Measurements from ENCODE around the gene DPP10. TPM values are rescaled to one million over a fixed set of nuclear protein-coding genes. Genes with fewer than 3 reads are reported as not detected.
A peak's percentile ranks its signal among the peaks of the same experiment; 100 is the strongest.

Gene DPP10
- total RNA-seq, 2 experiments from 2014 or later = not detected

DNA sequence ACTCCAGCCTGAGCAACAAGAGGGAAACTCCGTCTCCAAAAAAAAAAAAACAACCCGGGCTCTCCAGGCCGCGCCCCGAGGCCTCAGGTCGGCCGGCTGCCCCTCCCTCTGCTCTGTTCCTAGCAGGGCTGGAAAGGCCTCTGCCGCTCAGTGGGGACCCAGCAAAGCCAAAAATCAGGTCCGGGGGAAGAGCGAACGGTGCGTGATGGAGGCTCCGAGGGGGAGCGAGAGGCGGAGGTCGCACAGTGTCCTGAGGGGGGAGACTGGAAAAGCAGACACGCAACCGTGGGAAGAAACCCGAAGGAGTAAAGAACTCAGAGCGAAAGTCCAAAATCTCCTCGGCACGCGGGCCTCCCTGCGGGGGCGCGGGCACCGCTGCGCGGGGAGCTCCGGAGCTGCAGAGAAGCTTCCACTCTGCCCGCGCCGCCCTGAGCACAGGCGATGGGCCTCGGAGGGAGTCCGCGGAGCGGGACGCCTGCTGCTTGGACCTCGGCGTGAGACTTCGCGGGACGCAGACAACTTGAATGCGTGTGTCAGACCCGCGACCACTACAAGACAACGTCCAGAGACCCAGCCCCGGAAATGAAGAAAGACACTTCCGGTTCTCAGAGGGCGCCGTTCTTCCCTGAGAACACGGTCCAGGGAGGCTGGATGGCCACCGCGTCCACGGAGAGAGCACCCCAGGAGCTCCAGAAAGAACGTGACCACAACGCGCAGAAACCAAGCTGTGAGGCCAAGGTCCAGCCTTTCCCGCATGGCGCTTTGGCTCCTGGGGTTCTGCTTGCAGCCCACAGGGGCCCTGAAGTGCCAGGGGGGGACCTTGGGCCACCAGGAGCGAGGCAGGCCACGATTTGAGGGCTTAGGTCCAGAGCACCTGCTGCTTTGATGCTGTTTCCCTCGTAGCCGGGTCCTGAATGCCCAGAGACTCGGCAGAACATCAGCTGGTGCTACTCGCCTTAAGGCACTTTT is 219.8 kb downstream of the DPP10 start:
- H3K9me3 Mint-ChIP-seq (ENCODE audit: low read depth) = no peaks in the 10 kb centered on the region
- peaks cover 11% of the 10 kb centered on the region for H3K27me3 Mint-ChIP-seq
- no peaks in the 10 kb centered on the region for H3K36me3 Mint-ChIP-seq
- CTCF ChIA-PET = no interaction called here
- no peak for ATAC-seq
- DNase-seq = no peak
- H3K4me1 Mint-ChIP-seq = peaks cover 2% of the 10 kb centered on the region
- H3K4me3 Mint-ChIP-seq = peak overlapping the region; percentile 24
- no peak overlapping the region for H3K27ac Mint-ChIP-seq

DNA sequence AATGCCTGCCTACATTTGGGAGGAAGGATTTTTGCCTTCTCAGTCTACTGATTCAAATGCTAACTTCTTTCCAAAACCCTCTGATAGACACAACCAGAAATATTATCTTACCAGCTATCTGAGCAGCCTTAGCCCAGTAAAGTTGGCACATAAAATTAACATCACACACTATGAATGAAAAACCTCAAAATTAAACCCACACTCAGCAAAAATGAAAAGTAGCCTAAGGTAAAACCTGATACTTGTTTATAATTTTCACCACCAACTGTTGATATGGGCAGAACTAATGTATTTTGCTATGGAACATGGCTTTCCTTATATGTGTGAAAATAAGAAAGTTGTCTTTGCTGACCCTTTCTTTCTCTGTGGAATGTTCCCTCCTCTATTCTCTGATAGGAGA is 226.0 kb downstream of the DPP10 start:
- DNase-seq (no peak), ATAC-seq (no peak)
- H3K27ac Mint-ChIP-seq = no peak overlapping the region
- no peaks in the 10 kb centered on the region for H3K27me3 Mint-ChIP-seq
- H3K36me3 Mint-ChIP-seq = no peaks in the 10 kb centered on the region
- H3K4me1 Mint-ChIP-seq = no peaks in the 10 kb centered on the region
- CTCF ChIA-PET = no interaction called here
- H3K9me3 Mint-ChIP-seq (ENCODE audit: low read depth) = no peaks in the 10 kb centered on the region
- H3K4me3 Mint-ChIP-seq = no peak overlapping the region

DNA sequence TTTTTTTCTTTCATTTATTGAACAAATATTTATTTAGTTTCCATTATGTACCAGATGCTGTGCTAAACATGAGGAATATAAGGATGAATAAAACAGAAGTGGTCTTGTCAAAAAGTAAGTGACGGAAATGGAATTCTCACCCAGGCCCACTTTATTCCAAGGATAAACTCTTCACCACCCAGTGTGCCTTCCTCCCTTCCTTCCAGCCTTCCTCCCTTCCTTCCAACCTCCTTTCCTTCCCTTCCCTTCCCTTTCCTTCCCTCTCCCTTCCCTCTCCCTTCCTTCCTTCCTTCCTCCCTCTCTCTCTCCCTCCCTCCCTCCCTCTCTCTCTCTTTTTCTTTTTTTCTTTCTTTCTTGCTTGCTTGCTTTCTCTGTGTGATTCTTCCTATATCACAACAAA is 240.8 kb downstream of the DPP10 start:
- Mint-ChIP-seq H3K4me1 (no peaks in the 10 kb centered on the region), H3K27ac (no peak overlapping the region), H3K27me3 (no peaks in the 10 kb centered on the region), H3K4me3 (no peak overlapping the region), H3K36me3 (no peaks in the 10 kb centered on the region), H3K9me3 (ENCODE audit: low read depth) (no peaks in the 10 kb centered on the region)
- no peak for DNase-seq
- CTCF ChIA-PET = no interaction called here
- no peak for ATAC-seq

DNA sequence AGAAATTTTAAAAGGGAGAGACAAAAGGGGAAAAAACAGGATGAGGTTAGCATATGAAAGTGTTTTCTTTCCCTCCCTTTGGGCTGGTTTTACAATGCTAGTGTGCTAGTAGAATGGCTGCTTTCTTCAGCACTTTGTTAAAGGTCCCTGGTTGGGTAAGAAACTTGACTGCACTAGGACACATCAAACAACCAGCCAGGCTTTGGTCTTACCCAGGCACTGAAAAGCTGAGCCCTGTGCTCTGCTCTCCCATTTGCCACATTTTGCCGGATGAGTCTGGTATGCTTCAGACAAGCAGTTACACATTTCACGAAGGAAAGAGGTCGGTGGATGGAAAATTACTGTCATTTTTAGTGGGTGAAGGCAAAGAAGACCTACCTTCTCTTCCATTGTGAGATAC is 242.0 kb downstream of the DPP10 start:
- no peaks in the 10 kb centered on the region for H3K4me1 Mint-ChIP-seq
- DNase-seq (no peak), ATAC-seq (no peak)
- H3K27me3 Mint-ChIP-seq = no peaks in the 10 kb centered on the region
- no peaks in the 10 kb centered on the region for H3K36me3 Mint-ChIP-seq
- no peak overlapping the region for H3K4me3 Mint-ChIP-seq
- no peak overlapping the region for H3K27ac Mint-ChIP-seq
- CTCF ChIA-PET = no interaction called here
- no peaks in the 10 kb centered on the region for H3K9me3 Mint-ChIP-seq (ENCODE audit: low read depth)

DNA sequence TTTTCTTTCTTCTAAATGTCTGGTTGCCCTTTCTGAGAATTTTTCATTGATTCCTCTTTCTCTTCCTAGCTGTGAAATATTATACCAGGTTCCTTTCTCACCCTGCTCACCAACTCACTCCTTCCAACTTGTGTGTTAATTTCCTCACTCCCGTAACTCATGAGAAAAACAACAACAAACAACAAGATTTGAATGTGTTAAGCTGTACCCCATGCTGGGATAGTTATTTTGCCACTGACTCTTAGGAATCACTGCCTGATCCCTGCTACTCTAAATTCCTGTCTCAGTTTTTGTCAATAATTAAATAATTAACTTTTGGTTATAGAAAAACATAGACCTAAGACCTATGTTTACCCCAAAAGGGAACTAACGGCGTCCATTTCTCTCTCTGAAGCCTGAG is 242.7 kb downstream of the DPP10 start:
- no peak overlapping the region for H3K27ac Mint-ChIP-seq
- no peaks in the 10 kb centered on the region for H3K27me3 Mint-ChIP-seq
- H3K9me3 Mint-ChIP-seq (ENCODE audit: low read depth) = no peaks in the 10 kb centered on the region
- H3K36me3 Mint-ChIP-seq = no peaks in the 10 kb centered on the region
- no peak for DNase-seq
- H3K4me3 Mint-ChIP-seq = no peak overlapping the region
- H3K4me1 Mint-ChIP-seq = no peaks in the 10 kb centered on the region
- ATAC-seq = no peak
- CTCF ChIA-PET = no interaction called here

DNA sequence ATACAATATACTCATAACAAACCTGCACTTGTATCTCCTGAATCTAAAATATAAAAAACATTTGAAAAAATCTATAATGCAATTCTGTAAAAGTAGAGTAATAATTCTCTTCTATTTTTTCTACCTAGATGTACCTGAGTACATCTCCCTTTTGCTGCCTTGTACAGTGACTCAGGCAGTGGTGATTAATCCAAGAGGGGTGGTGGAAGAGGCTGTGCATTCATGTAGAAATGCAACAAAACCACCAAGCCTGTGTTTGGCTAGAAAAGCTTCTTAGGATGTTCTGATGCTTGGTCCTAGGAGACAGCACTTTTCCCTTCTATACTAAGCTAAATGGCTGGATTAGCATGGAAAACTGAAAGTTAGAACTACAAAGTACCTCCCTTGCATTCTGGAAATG is 245.8 kb downstream of the DPP10 start:
- no peak for ATAC-seq

DNA sequence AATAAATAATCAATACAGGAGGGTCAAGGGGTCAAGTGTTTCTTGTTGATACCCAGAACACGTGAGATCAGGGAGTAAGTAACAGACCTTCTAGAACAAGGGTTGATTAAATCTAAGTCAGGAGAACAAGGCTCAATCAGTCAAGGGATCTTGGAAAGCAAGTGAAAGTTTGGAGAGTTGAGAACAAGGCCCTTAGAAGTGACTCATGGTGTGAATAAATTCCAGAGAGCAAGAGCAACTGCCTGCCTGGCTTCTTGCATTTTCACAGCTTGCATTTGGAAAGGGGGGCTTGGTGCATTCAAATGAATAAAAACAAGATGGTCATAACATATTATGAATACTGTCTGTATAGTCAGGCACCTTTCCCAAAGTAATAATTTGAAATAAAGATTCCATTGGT is 256.1 kb downstream of the DPP10 start:
- Mint-ChIP-seq H3K36me3 (no peaks in the 10 kb centered on the region), H3K4me3 (no peak overlapping the region), H3K27ac (no peak overlapping the region), H3K9me3 (ENCODE audit: low read depth) (no peaks in the 10 kb centered on the region), H3K4me1 (no peaks in the 10 kb centered on the region), H3K27me3 (no peaks in the 10 kb centered on the region)
- CTCF ChIA-PET = no interaction called here
- no peak for ATAC-seq
- no peak for DNase-seq

More for the DNA sequence above, 245.8 kb downstream of the DPP10 start:
- Mint-ChIP-seq H3K4me1 (no peaks in the 10 kb centered on the region), H3K4me3 (no peak overlapping the region), H3K27me3 (no peaks in the 10 kb centered on the region), H3K9me3 (ENCODE audit: low read depth) (no peaks in the 10 kb centered on the region), H3K27ac (no peak overlapping the region), H3K36me3 (no peaks in the 10 kb centered on the region)
- DNase-seq = no peak
- CTCF ChIA-PET = no interaction called here

DNA sequence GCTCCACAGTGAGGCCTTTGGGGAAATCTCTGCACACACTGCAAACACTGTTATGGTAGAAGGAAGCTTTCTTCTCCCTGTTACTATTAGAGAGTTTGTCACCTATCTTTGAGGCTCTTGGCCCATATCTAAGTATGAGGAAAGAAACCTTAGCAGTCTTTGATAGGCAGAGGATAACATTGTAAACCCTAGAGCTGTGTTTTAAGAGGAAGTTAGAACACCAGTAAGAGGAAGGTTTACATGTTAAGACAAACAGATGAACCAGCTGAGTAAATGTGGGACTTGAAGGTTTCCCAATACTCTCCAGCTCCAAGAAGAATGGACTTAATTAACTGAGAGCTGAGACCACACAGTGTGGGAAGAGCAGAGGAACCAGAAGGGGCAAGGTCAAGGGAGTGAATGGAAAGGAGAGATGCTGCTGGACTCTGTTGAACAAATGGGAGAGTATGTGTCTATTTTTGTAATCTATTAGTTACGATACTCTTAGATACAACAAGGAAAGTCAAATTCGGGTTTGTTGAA is 257.0 kb downstream of the DPP10 start:
- H3K27me3 Mint-ChIP-seq = no peaks in the 10 kb centered on the region
- H3K36me3 Mint-ChIP-seq = no peaks in the 10 kb centered on the region
- ATAC-seq = no peak
- H3K9me3 Mint-ChIP-seq (ENCODE audit: low read depth) = no peaks in the 10 kb centered on the region
- H3K27ac Mint-ChIP-seq = no peak overlapping the region
- no peak for DNase-seq
- no peak overlapping the region for H3K4me3 Mint-ChIP-seq
- no peaks in the 10 kb centered on the region for H3K4me1 Mint-ChIP-seq
- CTCF ChIA-PET = no interaction called here

DNA sequence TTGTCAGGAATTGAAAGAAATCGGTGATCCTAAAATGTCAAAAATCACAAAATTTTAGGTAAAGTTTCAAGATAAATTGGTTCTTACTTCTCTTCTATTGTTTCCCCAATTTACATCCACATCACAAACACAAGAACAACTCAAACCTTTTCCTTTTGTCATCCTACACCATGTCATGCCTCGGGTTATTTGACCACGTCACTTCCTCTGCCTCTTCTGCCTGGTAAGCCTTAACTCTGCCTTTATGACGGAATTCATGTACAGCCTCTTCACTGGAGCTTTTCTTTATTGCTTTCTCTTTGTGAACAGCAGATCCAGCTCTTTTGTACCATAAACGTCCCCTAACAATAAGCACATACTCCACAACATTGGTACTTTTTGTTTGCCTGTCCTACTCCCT is 258.0 kb downstream of the DPP10 start:
- Mint-ChIP-seq H3K27me3 (no peaks in the 10 kb centered on the region), H3K4me1 (no peaks in the 10 kb centered on the region), H3K36me3 (no peaks in the 10 kb centered on the region), H3K9me3 (ENCODE audit: low read depth) (no peaks in the 10 kb centered on the region), H3K4me3 (no peak overlapping the region), H3K27ac (no peak overlapping the region)
- ATAC-seq = no peak
- CTCF ChIA-PET = no interaction called here
- no peak for DNase-seq

DNA sequence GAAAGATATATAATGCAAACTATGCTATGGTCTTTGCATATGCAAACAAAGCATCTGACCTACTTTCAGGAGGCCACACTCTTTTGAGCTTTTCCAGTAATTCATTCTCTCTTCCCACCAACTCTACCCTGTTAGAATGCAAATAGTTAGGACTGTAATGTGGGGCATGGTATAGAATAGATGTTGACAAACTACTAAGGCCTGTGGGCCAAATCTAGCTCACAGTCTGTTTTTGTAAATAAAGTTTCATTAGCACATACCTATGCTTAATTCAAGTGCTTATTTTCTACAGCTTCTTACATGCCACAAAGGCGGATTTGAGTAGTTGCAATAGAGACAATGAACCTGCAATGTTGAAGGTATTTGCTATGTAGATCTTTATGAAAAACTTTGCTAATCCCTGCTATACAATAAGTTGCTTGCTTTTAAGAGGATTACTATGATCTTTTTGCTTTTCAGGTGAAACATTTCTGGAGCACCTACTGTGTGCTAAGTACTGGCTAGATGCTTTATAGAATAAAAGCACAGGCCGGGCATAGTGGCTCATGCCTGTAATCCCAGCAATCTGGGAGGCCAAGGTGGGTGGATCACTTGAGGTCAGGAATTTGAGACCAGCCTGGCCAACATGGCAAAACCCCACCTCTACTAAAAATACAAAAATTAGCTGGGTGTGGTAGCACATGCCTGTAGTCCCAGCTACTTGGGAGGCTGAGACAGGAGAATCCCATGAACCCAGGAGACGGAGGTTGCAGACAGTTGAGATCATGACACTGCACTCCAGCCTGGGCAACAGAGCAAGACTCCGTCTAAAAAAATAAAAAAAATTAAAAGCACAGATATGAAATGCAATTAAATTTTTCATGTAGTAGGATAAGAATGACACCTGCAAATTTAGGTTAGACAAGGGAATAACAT is 267.8 kb downstream of the DPP10 start:
- no peak for DNase-seq
- no peak overlapping the region for H3K27ac Mint-ChIP-seq
- CTCF ChIA-PET = no interaction called here
- no peaks in the 10 kb centered on the region for H3K4me1 Mint-ChIP-seq
- no peaks in the 10 kb centered on the region for H3K27me3 Mint-ChIP-seq
- H3K9me3 Mint-ChIP-seq (ENCODE audit: low read depth) = no peaks in the 10 kb centered on the region
- no peak for ATAC-seq
- H3K4me3 Mint-ChIP-seq = no peak overlapping the region
- H3K36me3 Mint-ChIP-seq = no peaks in the 10 kb centered on the region

DNA sequence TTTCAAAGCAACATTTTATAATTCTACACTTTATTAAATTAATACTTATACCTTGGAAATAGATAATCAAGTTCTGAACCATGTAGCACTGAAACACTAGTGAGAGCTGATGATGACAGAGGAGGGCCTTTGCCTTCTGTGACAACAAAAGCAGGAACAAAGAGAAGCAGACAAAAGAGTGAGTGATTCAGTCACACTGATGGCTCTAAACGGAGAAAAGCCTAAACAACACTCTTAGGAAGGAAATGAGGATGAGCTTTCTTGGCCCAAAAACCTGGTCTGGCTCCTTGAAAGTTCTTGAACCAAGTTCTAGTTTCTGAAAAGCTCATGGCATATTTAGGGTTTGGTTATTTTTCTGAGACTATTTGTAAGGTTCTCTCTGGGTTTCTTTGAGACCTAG is 271.9 kb downstream of the DPP10 start:
- H3K4me1 Mint-ChIP-seq = no peaks in the 10 kb centered on the region
- H3K9me3 Mint-ChIP-seq (ENCODE audit: low read depth) = peaks cover 4% of the 10 kb centered on the region
- H3K36me3 Mint-ChIP-seq = no peaks in the 10 kb centered on the region
- no peak overlapping the region for H3K27ac Mint-ChIP-seq
- H3K4me3 Mint-ChIP-seq = no peak overlapping the region
- DNase-seq = no peak
- H3K27me3 Mint-ChIP-seq = no peaks in the 10 kb centered on the region
- ATAC-seq = no peak
- CTCF ChIA-PET = no interaction called here

DNA sequence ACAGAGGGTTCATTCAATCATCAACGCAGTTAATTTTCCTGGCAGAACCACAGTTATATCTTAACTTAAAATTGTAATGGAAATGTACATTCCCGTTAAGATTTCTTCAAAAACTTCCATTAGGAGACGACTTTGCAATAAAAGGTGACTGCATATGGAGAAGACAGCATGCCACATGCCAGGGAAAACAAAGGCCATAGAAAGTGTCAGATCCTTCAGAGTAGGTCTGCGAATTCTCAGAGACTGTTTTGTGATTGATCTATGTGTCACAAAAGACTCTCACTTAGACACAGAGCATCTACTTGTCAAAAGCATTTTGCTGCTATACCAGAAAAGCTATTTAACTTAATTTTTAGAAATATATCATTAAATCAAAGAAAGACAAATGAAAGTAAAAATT is 274.6 kb downstream of the DPP10 start:
- no peaks in the 10 kb centered on the region for H3K27me3 Mint-ChIP-seq
- CTCF ChIA-PET = no interaction called here
- no peak overlapping the region for H3K27ac Mint-ChIP-seq
- no peak for DNase-seq
- H3K4me3 Mint-ChIP-seq = no peak overlapping the region
- H3K4me1 Mint-ChIP-seq = no peaks in the 10 kb centered on the region
- no peak for ATAC-seq
- H3K9me3 Mint-ChIP-seq (ENCODE audit: low read depth) = peaks cover 4% of the 10 kb centered on the region
- H3K36me3 Mint-ChIP-seq = no peaks in the 10 kb centered on the region

DNA sequence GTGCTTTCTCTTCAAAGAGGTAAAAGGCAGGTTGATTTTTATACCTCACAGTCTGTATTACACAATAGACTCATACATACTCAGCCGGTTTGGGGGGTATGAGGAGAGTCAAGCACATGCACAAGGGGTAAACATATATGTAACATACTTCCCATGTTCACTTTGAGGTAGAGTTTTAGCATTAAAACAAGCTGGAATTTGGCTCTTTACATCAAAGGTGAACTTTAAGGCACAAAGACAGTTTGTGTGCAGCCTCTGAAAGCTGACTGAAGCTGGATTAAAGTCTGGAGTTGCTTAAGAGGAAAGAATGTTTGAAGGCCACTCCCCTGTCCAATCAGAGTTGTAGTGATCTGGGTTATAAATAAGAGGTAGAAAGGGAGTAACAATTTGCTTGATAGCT is 282.0 kb downstream of the DPP10 start:
- Mint-ChIP-seq H3K27ac (no peak overlapping the region), H3K27me3 (no peaks in the 10 kb centered on the region), H3K4me1 (no peaks in the 10 kb centered on the region), H3K4me3 (no peak overlapping the region), H3K36me3 (no peaks in the 10 kb centered on the region), H3K9me3 (ENCODE audit: low read depth) (no peaks in the 10 kb centered on the region)
- CTCF ChIA-PET = no interaction called here
- ATAC-seq (no peak), DNase-seq (no peak)

DNA sequence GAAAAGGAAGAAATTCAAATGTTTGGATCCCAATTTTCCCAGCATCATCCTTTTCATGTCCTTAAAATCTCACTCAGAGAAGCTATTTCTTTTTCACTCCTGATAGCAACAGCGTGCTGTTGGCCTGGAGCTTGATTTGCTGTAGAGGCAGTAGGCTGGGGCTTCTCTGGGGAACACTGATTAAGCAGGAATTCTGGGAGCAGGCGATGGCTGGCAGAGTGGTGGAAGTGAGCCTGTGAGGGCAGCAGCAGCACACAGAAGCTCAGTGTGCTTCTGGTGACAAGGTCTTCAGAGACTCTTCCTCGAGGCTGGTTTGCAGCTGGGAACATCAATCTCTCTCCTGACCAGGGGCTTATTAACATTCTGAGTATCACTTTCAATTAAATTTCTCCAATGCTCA is 284.6 kb downstream of the DPP10 start:
- ATAC-seq = no peak
- peaks cover 2% of the 10 kb centered on the region for H3K9me3 Mint-ChIP-seq (ENCODE audit: low read depth)

More for the DNA sequence above, 284.6 kb downstream of the DPP10 start:
- Mint-ChIP-seq H3K27me3 (no peaks in the 10 kb centered on the region), H3K4me3 (no peak overlapping the region), H3K4me1 (no peaks in the 10 kb centered on the region), H3K27ac (no peak overlapping the region), H3K36me3 (no peaks in the 10 kb centered on the region)
- CTCF ChIA-PET = no interaction called here
- no peak for DNase-seq
